CD4-positive, alpha-beta T cell (primary cell): ENCODE results near the gene SLC26A4. TPM values are rescaled to one million over a fixed set of nuclear protein-coding genes. Genes with fewer than 3 reads are reported as not detected.

Source experiments
- ATAC-seq: fragments of 200-7000 bp; cut with Tn5 transposase; one replicate; pipeline ENCODE4 v1.10.0; 2022; ENCODE audit warnings: mild to moderate bottlenecking; ENCODE audit not compliant: poor library complexity
- CTCF ChIA-PET: fragments of 350-600 bp; sonication (Branson Sonifier 250); formaldehyde crosslinking; loops from one replicate; lab custom pipeline; 2021; ENCODE audit warnings: antibody characterized with exemption, inconsistent platforms; lab: Charles Lee
- POLR2A ChIA-PET: fragments of 350-600 bp; sonication (Branson Sonifier 250); formaldehyde crosslinking; loops from one replicate; lab custom pipeline; 2021; ENCODE audit warnings: antibody characterized with exemption, inconsistent platforms; lab: Charles Lee
- DNase-seq, 14 experiments: peaks; one replicate each; pipeline ENCODE4 v3.0.0-alpha.2; 2013 to 2020; ENCODE audit warnings: mixed read lengths in 2 of 14
- H3K27ac ChIP-seq, 2 donors: one replicate each; pipeline versions ENCODE4 v1.5.1 to v1.7.0; 2013; ENCODE audit warnings: low read length in 2 of 2, low read depth in 1 of 2, mild to moderate bottlenecking in 1 of 2
- H3K27me3 ChIP-seq, 2 experiments: 1 replicate in 1 of 2; 2 replicates in 1 of 2; pipeline versions ENCODE4 v1.6.1 to v1.7.0; 2013; ENCODE audit warnings: low read length in 2 of 2, control low read depth in 1 of 2, mild to moderate bottlenecking in 1 of 2, moderate library complexity in 1 of 2; ENCODE audit not compliant: insufficient read depth in 2 of 2, control insufficient read depth in 1 of 2
- H3K36me3 ChIP-seq: one replicate; pipeline ENCODE4 v1.6.1; 2013; ENCODE audit warnings: low read length, control low read depth; ENCODE audit not compliant: insufficient read depth
- H3K4me1 ChIP-seq: one replicate; pipeline ENCODE4 v1.6.1; 2013; ENCODE audit warnings: low read length, control low read depth; ENCODE audit not compliant: insufficient read depth
- H3K4me3 ChIP-seq: one replicate; pipeline ENCODE4 v1.5.1; 2013; ENCODE audit warnings: mild to moderate bottlenecking, low read length, moderate library complexity
- H3K9me3 ChIP-seq, 2 experiments: 1 replicate in 1 of 2; 2 replicates in 1 of 2; pipeline versions ENCODE4 v1.6.1 to v1.7.0; 2013; ENCODE audit warnings: low read length in 2 of 2, mild to moderate bottlenecking in 2 of 2, control low read depth in 1 of 2, moderate library complexity in 1 of 2; ENCODE audit not compliant: control insufficient read depth in 1 of 2, insufficient read depth in 1 of 2
- H3K27ac Mint-ChIP-seq: one replicate; pipeline ENCODE4 v1.8.0; 2020; ENCODE audit warnings: mixed read lengths
- H3K27me3 Mint-ChIP-seq: one replicate; pipeline ENCODE4 v1.8.0; 2021; ENCODE audit warnings: mixed read lengths
- H3K36me3 Mint-ChIP-seq: one replicate; pipeline ENCODE4 v1.8.0; 2021; ENCODE audit warnings: low read depth, mixed read lengths
- H3K4me1 Mint-ChIP-seq: one replicate; pipeline ENCODE4 v1.8.0; 2021; ENCODE audit warnings: low read depth, mixed read lengths
- H3K4me3 Mint-ChIP-seq: one replicate; pipeline ENCODE4 v1.8.0; 2020; ENCODE audit warnings: mild to moderate bottlenecking, mixed read lengths
- H3K9me3 Mint-ChIP-seq: one replicate; pipeline ENCODE4 v1.8.0; 2020; ENCODE audit warnings: mixed read lengths
- CTCF ChIP-seq: fragments of 200-600 bp; IDR thresholded peaks from one replicate; pipeline ENCODE4 v1.8.0; 2022; ENCODE audit warnings: antibody characterized with exemption, mild to moderate bottlenecking
- intact Hi-C, 2 experiments: fragments of 100-400 bp; cut with DNase I in 1 of 2; cut with micrococcal nuclease in 1 of 2; formaldehyde crosslinking; loops; one replicate each; pipeline versions ENCODE4 v1.15.1 to v1.9.0; 2023 to 2025; cut with DNase I, micrococcal nuclease
- total RNA-seq, 174 experiments: library from RNA in 2 of 174; stranded (reverse) in 2 of 174; gene quantifications; one replicate each; pipeline ENCODE4 v1.2.3 and lab custom pipeline; 2021 to 2026

The SLC26A4 gene
- total RNA-seq, 2 experiments from 2014 or later: not detected

- TF ChIP-seq CTCF: peak; percentile 78
- ATAC-seq (no peak), DNase-seq (peak in 13 of 14 experiments; percentile 4 to 79 (median 29))
- Histone ChIP-seq H3K27me3 (no peaks in the 10 kb centered on the region), H3K9me3 (no peaks in the 10 kb centered on the region), H3K27ac (no peak overlapping the region), H3K4me3 (no peak overlapping the region), H3K36me3 (no peaks in the 10 kb centered on the region), H3K4me1 (no peaks in the 10 kb centered on the region)
- intact Hi-C loops: loop anchor here (1.0 to 10.0 kb wide), 6 partner anchors 262 to 932 kb away; no protein-coding TSS in a partner anchor
- ChIA-PET POLR2A (interaction anchor here (1.5 kb wide), 1 partner anchor 262 kb away, joined by 5 read pairs; no protein-coding TSS in a partner anchor), CTCF (interaction anchor here (0.9 kb wide), 1 partner anchor 262 kb away, joined by 3 read pairs; no protein-coding TSS in a partner anchor)
- Mint-ChIP-seq H3K9me3 (no peaks in the 10 kb centered on the region), H3K27ac (no peak overlapping the region), H3K27me3 (peaks cover 9% of the 10 kb centered on the region), H3K36me3 (no peaks in the 10 kb centered on the region), H3K4me1 (no peaks in the 10 kb centered on the region), H3K4me3 (no peak overlapping the region)
These were observed 64.6 kb downstream of the SLC26A4 start for GRCh38 chr7:107725138-107725740.

DNA sequence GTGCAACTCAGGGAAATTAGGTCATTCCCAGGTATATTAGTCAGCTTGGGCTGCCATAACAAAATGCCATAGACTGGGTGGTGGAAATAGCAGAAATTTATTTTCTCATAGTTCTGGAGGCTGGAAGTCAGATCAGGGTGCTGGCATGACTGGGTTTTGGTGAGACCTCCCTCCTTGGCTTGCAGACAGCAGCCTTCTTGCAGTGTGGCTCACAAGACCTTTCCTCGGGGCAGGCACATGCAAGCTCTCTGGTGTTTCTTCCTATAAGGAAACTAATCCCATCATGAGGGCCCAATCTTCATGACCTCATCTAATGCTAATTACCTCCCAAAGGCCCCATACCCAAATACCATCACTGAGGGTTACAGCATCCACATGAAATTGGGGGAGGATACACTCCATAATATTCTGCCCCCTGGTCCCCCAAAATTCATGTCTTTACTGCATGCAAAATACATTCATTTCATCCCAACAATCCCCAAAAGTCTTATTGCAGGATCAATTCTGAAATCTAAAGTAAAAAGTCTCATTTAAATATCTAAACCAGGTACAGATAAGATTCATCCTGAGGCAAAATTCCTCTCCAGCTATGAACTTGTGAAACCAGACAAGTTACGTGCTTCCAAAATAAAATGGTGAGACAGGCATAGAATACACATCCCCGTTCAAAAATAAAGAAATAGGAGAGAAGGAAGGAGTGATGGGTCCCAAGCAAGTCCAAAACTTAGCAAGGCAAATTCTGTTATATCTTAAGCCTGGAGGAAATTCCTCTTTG, 65.9 kb downstream of the SLC26A4 start:
- Histone ChIP-seq H3K9me3 (no peaks in the 10 kb centered on the region), H3K36me3 (no peaks in the 10 kb centered on the region), H3K4me3 (no peak overlapping the region), H3K27me3 (no peaks in the 10 kb centered on the region), H3K27ac (no peak overlapping the region), H3K4me1 (no peaks in the 10 kb centered on the region)
- Mint-ChIP-seq H3K27me3 (peaks cover 9% of the 10 kb centered on the region), H3K9me3 (no peaks in the 10 kb centered on the region), H3K4me3 (no peak overlapping the region), H3K36me3 (no peaks in the 10 kb centered on the region), H3K27ac (no peak overlapping the region), H3K4me1 (no peaks in the 10 kb centered on the region)
- ChIA-PET POLR2A (interaction anchor here (1.5 kb wide), 1 partner anchor 264 kb away, joined by 5 read pairs; no protein-coding TSS in a partner anchor), CTCF (interaction anchor here (0.7 to 0.9 kb wide), 2 partner anchors 264 kb away, joined by 3 read pairs; no protein-coding TSS in a partner anchor)
- DNase-seq (no peak), ATAC-seq (no peak)
- intact Hi-C loops: loop anchor here (5.0 to 10.0 kb wide), 2 partner anchors 524 to 782 kb away; no protein-coding TSS in a partner anchor
- no peak for TF ChIP-seq CTCF

- Mint-ChIP-seq H3K4me1 (no peaks in the 10 kb centered on the region), H3K4me3 (no peak overlapping the region), H3K27ac (no peak overlapping the region), H3K36me3 (no peaks in the 10 kb centered on the region), H3K27me3 (peaks cover 9% of the 10 kb centered on the region), H3K9me3 (no peaks in the 10 kb centered on the region)
- no peaks in the 10 kb centered on the region for H3K9me3 ChIP-seq
- ChIA-PET CTCF (no interaction called here), POLR2A (interaction anchor here (1.1 kb wide), 1 partner anchor 146 kb away, joined by 3 read pairs; no protein-coding TSS in a partner anchor)
- H3K27me3 ChIP-seq: no peaks in the 10 kb centered on the region
- DNase-seq (no peak), ATAC-seq (no peak)
- no peak for TF ChIP-seq CTCF
- no peaks in the 10 kb centered on the region for H3K4me1 ChIP-seq
- no peak overlapping the region for H3K27ac ChIP-seq
- no peak overlapping the region for H3K4me3 ChIP-seq
- no peaks in the 10 kb centered on the region for H3K36me3 ChIP-seq
- intact Hi-C loops: loop anchor here (2.0 to 10.0 kb wide), 3 partner anchors 526 to 783 kb away; no protein-coding TSS in a partner anchor
These were observed 67.6 kb downstream of the SLC26A4 start for GRCh38 chr7:107728276-107728675.
